Gastrocnemius medialis (tissue), 4 donors: Measurements from ENCODE around the gene MED9. TPM values are rescaled to one million over a fixed set of nuclear protein-coding genes. Genes with fewer than 3 reads are reported as not detected.

Experiments
- ATAC-seq, 2 donors: fragments of 150-250 bp; one replicate each; pipeline ENCODE4 v1.9.1; 2016
- DNase-seq, 2 donors: peaks; one replicate each; pipeline ENCODE4 v3.0.0-alpha.2; 2019
- H3K27ac ChIP-seq, 4 donors: fragments of 200-600 bp; sonication (generic); 1 replicate in 1 of 4; 2 replicates in 3 of 4; pipeline ENCODE4 v1.5.1; 2016 to 2018; ENCODE audit warnings: mild to moderate bottlenecking in 2 of 4, moderate library complexity in 1 of 4
- H3K27me3 ChIP-seq, 3 donors: fragments of 200-600 bp; sonication (generic) in 2 of 3; 1 replicate in 1 of 3; 2 replicates in 2 of 3; pipeline versions ENCODE4 v1.5.1 to v1.6.0; 2016 to 2019; ENCODE audit warnings: mild to moderate bottlenecking in 1 of 3, moderate library complexity in 1 of 3
- H3K36me3 ChIP-seq, 2 donors: fragments of 200-600 bp; sonication (generic) in 1 of 2; one replicate each; pipeline ENCODE4 v1.5.1; 2017 to 2018
- H3K4me1 ChIP-seq, 2 donors: fragments of 200-600 bp; sonication (generic) in 1 of 2; one replicate each; pipeline ENCODE4 v1.5.1; 2016 to 2017; ENCODE audit warnings: mild to moderate bottlenecking in 2 of 2
- H3K4me3 ChIP-seq, 4 donors: fragments of 200-600 bp; sonication (generic) in 3 of 4; 1 replicate in 1 of 4; 2 replicates in 3 of 4; pipeline ENCODE4 v1.5.1; 2016 to 2019; ENCODE audit warnings: mild to moderate bottlenecking in 2 of 4
- H3K9me3 ChIP-seq, 3 donors: fragments of 200-600 bp; sonication (generic) in 2 of 3; 1 replicate in 1 of 3; 2 replicates in 2 of 3; pipeline ENCODE4 v1.5.1; 2016 to 2019
- POLR2A ChIP-seq, 2 donors: fragments of 450-650 bp; IDR thresholded peaks; one replicate each; pipeline ENCODE4 v1.6.1; 2017; ENCODE audit warnings: antibody characterized with exemption in 2 of 2, mild to moderate bottlenecking in 2 of 2, moderate library complexity in 2 of 2
- in situ Hi-C, 4 donors: fragments of 200-750 bp; cut with MboI; loops; one replicate each; pipeline versions ENCODE4 v1.15.0 to v1.8.0; 2017; ENCODE audit warnings: low sequenced_read_pairs in 4 of 4
- intact Hi-C: fragments of 100-400 bp; cut with DNase I; formaldehyde crosslinking; loops from one replicate; pipeline ENCODE4 v1.15.1; 2023; ENCODE audit warnings: low total_unique reads
- total RNA-seq, 4 donors: library from RNA; depleted of rRNA; stranded (reverse); fragments of >200 nt; gene quantifications; one replicate each; pipeline versions ENCODE4 v1.1.0 to v1.2.3, GENCODE V29; 2016
- TF ChIP-seq, protein P1 (sequence below), 5 experiments: fragments of 450-650 bp in 3 of 5; fragments of 200-600 bp in 2 of 5; sonication (generic) in 2 of 5; IDR thresholded peaks in 4 of 5; conservative IDR thresholded peaks in 1 of 5; 1 replicate in 4 of 5; 2 replicates in 1 of 5; pipeline ENCODE4 v1.5.1; 2016 to 2019; ENCODE audit warnings: antibody characterized with exemption in 5 of 5, mild to moderate bottlenecking in 3 of 5, moderate library complexity in 3 of 5

MED9 gene
- total RNA-seq, 4 donors from 2014 or later: 20.4 to 33.7 (median 27.7) TPM

GRCh38 chr17:17469358-17469757 lies 7.4 kb upstream of the MED9 start:
- Histone ChIP-seq H3K9me3 (no peaks in the 10 kb centered on the region), H3K4me1 (no peaks in the 10 kb centered on the region), H3K27me3 (no peaks in the 10 kb centered on the region), H3K36me3 (no peaks in the 10 kb centered on the region), H3K27ac (no peak overlapping the region), H3K4me3 (no peak overlapping the region)
- DNase-seq (no peak), ATAC-seq (no peak)
- intact Hi-C loops: no loop called here
- TF ChIP-seq POLR2A (IDR thresholded peaks at IDR 0.05): no peak
- TF ChIP-seq, protein P1, sequence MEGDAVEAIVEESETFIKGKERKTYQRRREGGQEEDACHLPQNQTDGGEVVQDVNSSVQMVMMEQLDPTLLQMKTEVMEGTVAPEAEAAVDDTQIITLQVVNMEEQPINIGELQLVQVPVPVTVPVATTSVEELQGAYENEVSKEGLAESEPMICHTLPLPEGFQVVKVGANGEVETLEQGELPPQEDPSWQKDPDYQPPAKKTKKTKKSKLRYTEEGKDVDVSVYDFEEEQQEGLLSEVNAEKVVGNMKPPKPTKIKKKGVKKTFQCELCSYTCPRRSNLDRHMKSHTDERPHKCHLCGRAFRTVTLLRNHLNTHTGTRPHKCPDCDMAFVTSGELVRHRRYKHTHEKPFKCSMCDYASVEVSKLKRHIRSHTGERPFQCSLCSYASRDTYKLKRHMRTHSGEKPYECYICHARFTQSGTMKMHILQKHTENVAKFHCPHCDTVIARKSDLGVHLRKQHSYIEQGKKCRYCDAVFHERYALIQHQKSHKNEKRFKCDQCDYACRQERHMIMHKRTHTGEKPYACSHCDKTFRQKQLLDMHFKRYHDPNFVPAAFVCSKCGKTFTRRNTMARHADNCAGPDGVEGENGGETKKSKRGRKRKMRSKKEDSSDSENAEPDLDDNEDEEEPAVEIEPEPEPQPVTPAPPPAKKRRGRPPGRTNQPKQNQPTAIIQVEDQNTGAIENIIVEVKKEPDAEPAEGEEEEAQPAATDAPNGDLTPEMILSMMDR (IDR thresholded peaks at IDR 0.05 in 4 of 5, conservative IDR thresholded peaks at IDR 0.05 in 1 of 5): no peak
- in situ Hi-C loops: no loop called here

- H3K36me3 ChIP-seq: no peaks in the 10 kb centered on the region
- ATAC-seq: no peak
- intact Hi-C loops: no loop called here
- in situ Hi-C loops: loop anchor here in 1 of 4 donors (10.0 kb wide), 2 partner anchors 115 kb away; no protein-coding TSS in a partner anchor
- no peak for DNase-seq
- no peaks in the 10 kb centered on the region for H3K9me3 ChIP-seq
- H3K4me3 ChIP-seq: no peak overlapping the region
- no peaks in the 10 kb centered on the region for H3K27me3 ChIP-seq
- no peaks in the 10 kb centered on the region for H3K4me1 ChIP-seq
- TF ChIP-seq, protein P1 (IDR thresholded peaks at IDR 0.05 in 4 of 5, conservative IDR thresholded peaks at IDR 0.05 in 1 of 5): no peak
- TF ChIP-seq POLR2A (IDR thresholded peaks at IDR 0.05): no peak
- no peak overlapping the region for H3K27ac ChIP-seq
Observed at GRCh38 chr17:17469996-17470395, 6.8 kb upstream of the MED9 start.

DNA sequence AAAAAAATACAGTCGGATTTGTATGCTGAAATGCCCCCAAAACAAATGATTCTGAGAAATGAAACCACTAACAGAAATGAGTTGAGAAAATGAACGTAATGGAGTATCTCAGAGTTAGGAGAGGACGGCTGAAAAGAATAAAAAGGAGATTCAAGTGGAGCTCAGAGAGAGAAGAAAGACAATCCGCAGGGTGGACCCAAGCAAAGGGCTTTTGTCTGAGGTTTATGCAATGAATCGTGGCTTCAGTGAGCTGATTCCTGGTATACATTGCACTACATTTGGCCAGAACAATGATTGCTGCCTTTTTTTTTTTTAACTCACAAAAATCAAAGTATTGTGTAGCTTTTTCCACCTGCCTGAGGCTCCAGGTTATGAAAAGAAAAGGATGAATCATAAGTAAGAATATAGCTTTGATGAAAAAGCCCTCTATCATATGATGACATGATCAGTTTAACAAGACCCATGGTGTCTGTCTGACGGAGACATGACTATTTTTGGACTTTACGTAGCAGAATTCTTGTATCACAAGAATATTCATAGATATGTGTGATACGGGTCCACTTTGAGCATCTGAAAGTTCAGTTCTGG lies 4.4 kb upstream of the MED9 start:
- H3K4me1 ChIP-seq: peaks cover under 1 to 2% of the 10 kb centered on the region in 2 donors
- ATAC-seq: no peak
- no peaks in the 10 kb centered on the region for H3K27me3 ChIP-seq
- no peaks in the 10 kb centered on the region for H3K9me3 ChIP-seq
- H3K4me3 ChIP-seq: no peak overlapping the region
- no peak for DNase-seq
- no peak overlapping the region for H3K27ac ChIP-seq
- in situ Hi-C loops (loop anchor here in 1 of 4 donors (10.0 kb wide), 2 partner anchors 112 to 118 kb away; no protein-coding TSS in a partner anchor), intact Hi-C loops (no loop called here)
- no peaks in the 10 kb centered on the region for H3K36me3 ChIP-seq
- TF ChIP-seq POLR2A (IDR thresholded peaks at IDR 0.05): no peak
- TF ChIP-seq, protein P1 (IDR thresholded peaks at IDR 0.05 in 4 of 5, conservative IDR thresholded peaks at IDR 0.05 in 1 of 5): no peak

- no peaks in the 10 kb centered on the region for H3K36me3 ChIP-seq
- TF ChIP-seq, protein P1 (IDR thresholded peaks at IDR 0.05 in 4 of 5, conservative IDR thresholded peaks at IDR 0.05 in 1 of 5): no peak
- TF ChIP-seq POLR2A (IDR thresholded peaks at IDR 0.05): no peak
- no peaks in the 10 kb centered on the region for H3K27me3 ChIP-seq
- DNase-seq (no peak), ATAC-seq (no peak)
- in situ Hi-C loops (loop anchor here in 1 of 4 donors (10.0 kb wide), 2 partner anchors 110 to 120 kb away; no protein-coding TSS in a partner anchor), intact Hi-C loops (no loop called here)
- no peaks in the 10 kb centered on the region for H3K9me3 ChIP-seq
- H3K4me1 ChIP-seq: peaks cover 20 to 21% of the 10 kb centered on the region in 2 donors
- no peak overlapping the region for H3K27ac ChIP-seq
- no peak overlapping the region for H3K4me3 ChIP-seq
Observed at GRCh38 chr17:17474341-17474740, 2.5 kb upstream of the MED9 start.
